ENCODE measurements around the gene TMEM164. TPM values are rescaled to one million over a fixed set of nuclear protein-coding genes. Genes with fewer than 3 reads are reported as not detected.

TMEM164 gene
- polyA plus RNA-seq, 1 donor (not counting 4 experiments of a cell fraction or from before 2014, with no cell fraction given) = 15.3 TPM

GRCh38 chrX:110123331-110123782 lies 120.4 kb downstream of the TMEM164 start:
- FAIRE-seq (no peak), DNase-seq (ENCODE audit: low read depth, low spot score) (no peak)
- H3K27me3 ChIP-seq (ENCODE audit: control insufficient read depth, extremely low read depth, insufficient read depth, low read length) = no peaks in the 10 kb centered on the region
- no peaks in the 10 kb centered on the region for H3K36me3 ChIP-seq (ENCODE audit: control insufficient read depth in 2 of 2, extremely low read depth in 1 of 2, insufficient read depth in 2 of 2, low read length in 2 of 2)
- no peaks in the 10 kb centered on the region for H3K4me1 ChIP-seq (ENCODE audit: control insufficient read depth, extremely low read depth, insufficient read depth, low read length)
- no peak overlapping the region for H3K27ac ChIP-seq (ENCODE audit: control insufficient read depth, insufficient read depth, low read length)
- no peak overlapping the region for H3K4me2 ChIP-seq (ENCODE audit: control insufficient read depth, extremely low read depth, insufficient read depth, low read depth, low read length)
- H2AFZ ChIP-seq (ENCODE audit: control insufficient read depth, low read length) = no peak overlapping the region
- H3K9me3 ChIP-seq (ENCODE audit: control insufficient read depth, low read depth, low read length) = no peaks in the 10 kb centered on the region
- no peak overlapping the region for H3K4me3 ChIP-seq (ENCODE audit: control insufficient read depth in 2 of 3, extremely low read depth in 1 of 3, insufficient read depth in 2 of 3, low read depth in 1 of 3, low read length in 3 of 3)
- dilution Hi-C loops (cut with MboI; ENCODE audit: extremely low pct_ligation_motif_present, low sequenced_read_pairs) = no loop called here
- H3K79me2 ChIP-seq (ENCODE audit: control insufficient read depth, insufficient read depth, low read length) = no peaks in the 10 kb centered on the region
- TF ChIP-seq EZH2 (IDR thresholded peaks at IDR 0.05; ENCODE audit: low read length) = no peak
- no peak for TF ChIP-seq CTCF (optimal IDR thresholded peaks at IDR 0.05 in 1 of 3, IDR thresholded peaks at IDR 0.05 in 1 of 3, conservative IDR thresholded peaks at IDR 0.05 in 1 of 3; ENCODE audit: extremely low read depth in 1 of 3, insufficient read depth in 2 of 3, low read length in 3 of 3)
- no peaks in the 10 kb centered on the region for H3K9me1 ChIP-seq (ENCODE audit: control insufficient read depth, extremely low read depth, insufficient read depth, low read length)
- H3K9ac ChIP-seq (ENCODE audit: control insufficient read depth, extremely low read depth, insufficient read depth, low read length) = no peak overlapping the region
- H4K20me1 ChIP-seq (ENCODE audit: control insufficient read depth, extremely low read depth, insufficient read depth, low read length) = no peaks in the 10 kb centered on the region

- Histone ChIP-seq H3K4me2 (ENCODE audit: control insufficient read depth, extremely low read depth, insufficient read depth, low read depth, low read length) (no peak overlapping the region), H3K36me3 (ENCODE audit: control insufficient read depth in 2 of 2, extremely low read depth in 1 of 2, insufficient read depth in 2 of 2, low read length in 2 of 2) (no peaks in the 10 kb centered on the region), H3K4me3 (ENCODE audit: control insufficient read depth in 2 of 3, extremely low read depth in 1 of 3, insufficient read depth in 2 of 3, low read depth in 1 of 3, low read length in 3 of 3) (no peak overlapping the region), H3K79me2 (ENCODE audit: control insufficient read depth, insufficient read depth, low read length) (no peaks in the 10 kb centered on the region), H2AFZ (ENCODE audit: control insufficient read depth, low read length) (no peak overlapping the region), H3K27me3 (ENCODE audit: control insufficient read depth, extremely low read depth, insufficient read depth, low read length) (no peaks in the 10 kb centered on the region), H3K4me1 (ENCODE audit: control insufficient read depth, extremely low read depth, insufficient read depth, low read length) (no peaks in the 10 kb centered on the region), H4K20me1 (ENCODE audit: control insufficient read depth, extremely low read depth, insufficient read depth, low read length) (no peaks in the 10 kb centered on the region), H3K9ac (ENCODE audit: control insufficient read depth, extremely low read depth, insufficient read depth, low read length) (no peak overlapping the region), H3K27ac (ENCODE audit: control insufficient read depth, insufficient read depth, low read length) (no peak overlapping the region), H3K9me3 (ENCODE audit: control insufficient read depth, low read depth, low read length) (no peaks in the 10 kb centered on the region), H3K9me1 (ENCODE audit: control insufficient read depth, extremely low read depth, insufficient read depth, low read length) (no peaks in the 10 kb centered on the region)
- TF ChIP-seq EZH2 (IDR thresholded peaks at IDR 0.05; ENCODE audit: low read length) (no peak), CTCF (optimal IDR thresholded peaks at IDR 0.05 in 1 of 3, IDR thresholded peaks at IDR 0.05 in 1 of 3, conservative IDR thresholded peaks at IDR 0.05 in 1 of 3; ENCODE audit: extremely low read depth in 1 of 3, insufficient read depth in 2 of 3, low read length in 3 of 3) (peak in 1 of 3 experiments; percentile 41)
- no peak for DNase-seq (ENCODE audit: low read depth, low spot score)
- FAIRE-seq = no peak
- dilution Hi-C loops (cut with MboI; ENCODE audit: extremely low pct_ligation_motif_present, low sequenced_read_pairs) = no loop called here
These were observed 122.7 kb downstream of the TMEM164 start for GRCh38 chrX:110125446-110126162.
